GM12872 (cell line): ENCODE data around the gene LZIC.

Source experiments
- CTCF ChIP-seq: IDR thresholded peaks from 3 replicates; pipeline ENCODE4 v1.5.1; 2011; ENCODE audit warnings: low read depth, mild to moderate bottlenecking, low read length, moderate library complexity; ENCODE audit not compliant: insufficient read depth

Gene LZIC

GRCh38 chr1:9890224-9890731, 52.9 kb downstream of the LZIC start:
- no peak for TF ChIP-seq CTCF

GRCh38 chr1:9889411-9889810, 53.8 kb downstream of the LZIC start:
- TF ChIP-seq CTCF = no peak

GRCh38 chr1:9888886-9889285, 54.3 kb downstream of the LZIC start:
- TF ChIP-seq CTCF = no peak

GRCh38 chr1:9887070-9887469, 56.1 kb downstream of the LZIC start:
- TF ChIP-seq CTCF = no peak

GRCh38 chr1:9886092-9886742, 57.0 kb downstream of the LZIC start:
- no peak for TF ChIP-seq CTCF

- no peak for TF ChIP-seq CTCF
These were observed 58.4 kb downstream of the LZIC start for GRCh38 chr1:9884805-9885204.

- TF ChIP-seq CTCF = no peak
These were observed 59.4 kb downstream of the LZIC start for GRCh38 chr1:9883585-9884449.
